IMR-90 (cell line): ENCODE data around the gene GTSE1. TPM values are rescaled to one million over a fixed set of nuclear protein-coding genes. Genes with fewer than 3 reads are reported as not detected.

Experiments used
- ATAC-seq: fragments of 200-7000 bp; cut with Tn5 transposase; 2 replicates; pipeline ENCODE4 v1.9.1; 2020; ENCODE audit warnings: low read depth, mild to moderate bottlenecking, moderate library complexity
- BruUV-seq: library from RNA; stranded (reverse); fragments of 400-500 nt; replicated peaks from 2 replicates; lab custom pipeline; 2021; lab: Mats Ljungman, UMichigan
- CTCF ChIA-PET: fragments of 300-600 bp; formaldehyde crosslinking; extraction: SDS; loops from one replicate; lab custom pipeline; 2021; ENCODE audit warnings: antibody characterized with exemption; lab: Yijun Ruan, JAX
- POLR2A ChIA-PET: fragments of 300-600 bp; sonication (Branson Sonifier 250); formaldehyde crosslinking; loops from one replicate; lab custom pipeline; 2022; ENCODE audit warnings: antibody characterized with exemption; ENCODE audit not compliant: unreplicated experiment; lab: Charles Lee
- DNase-seq: peaks from one replicate; pipeline ENCODE4 v3.0.0; 2013
- H2AFZ ChIP-seq: replicated peaks from 2 replicates; pipeline ENCODE3; 2013; ENCODE audit warnings: low read length, mild to moderate bottlenecking; ENCODE audit not compliant: poor library complexity
- H2AK5ac ChIP-seq: 2 replicates; pipeline ENCODE4 v1.6.1; 2013; ENCODE audit warnings: low read depth, low read length, inconsistent platforms
- H2AK9ac ChIP-seq: replicated peaks from 2 replicates; pipeline ENCODE3; 2013; ENCODE audit warnings: mild to moderate bottlenecking, low read depth, low read length, moderate library complexity; ENCODE audit not compliant: poor library complexity
- H2BK120ac ChIP-seq: 2 replicates; pipeline ENCODE4 v1.6.1; 2013; ENCODE audit warnings: low read depth, low read length, inconsistent platforms
- H2BK15ac ChIP-seq: 3 replicates; pipeline ENCODE4 v1.6.1; 2013; ENCODE audit warnings: low read depth, low read length, inconsistent platforms
- H2BK20ac ChIP-seq: 2 replicates; pipeline ENCODE4 v1.6.1; 2013; ENCODE audit warnings: low read depth, mild to moderate bottlenecking, inconsistent platforms, low read length, moderate library complexity
- H2BK5ac ChIP-seq: 2 replicates; pipeline ENCODE4 v1.6.1; 2013; ENCODE audit warnings: mild to moderate bottlenecking, low read depth, low read length, inconsistent platforms; ENCODE audit not compliant: poor library complexity, severe bottlenecking
- H3K14ac ChIP-seq: replicated peaks from 2 replicates; pipeline ENCODE4 v1.6.1; 2013; ENCODE audit warnings: low read depth, low read length, inconsistent platforms
- H3K18ac ChIP-seq: 2 replicates; pipeline ENCODE4 v1.6.1; 2013; ENCODE audit warnings: low read depth, low read length, control low read depth
- H3K23ac ChIP-seq: 2 replicates; pipeline ENCODE4 v1.6.1; 2013; ENCODE audit warnings: low read depth, low read length, inconsistent platforms
- H3K27ac ChIP-seq: 2 replicates; pipeline ENCODE4 v1.5.1; 2013; ENCODE audit warnings: mild to moderate bottlenecking, control low read depth, low read length; ENCODE audit not compliant: insufficient read depth
- H3K27me3 ChIP-seq: 2 replicates; pipeline ENCODE4 v1.6.1; 2013; ENCODE audit warnings: low read length; ENCODE audit not compliant: control insufficient read depth, insufficient read depth
- H3K36me3 ChIP-seq: 2 replicates; pipeline ENCODE4 v1.6.1; 2013; ENCODE audit warnings: low read length, mixed read lengths; ENCODE audit not compliant: control insufficient read depth, insufficient read depth
- H3K4ac ChIP-seq: 2 replicates; pipeline ENCODE4 v1.6.1; 2013; ENCODE audit warnings: low read depth, low read length, inconsistent platforms
- H3K4me1 ChIP-seq: 2 replicates; pipeline ENCODE4 v1.6.1; 2013; ENCODE audit warnings: low read length, mixed read lengths; ENCODE audit not compliant: control insufficient read depth, insufficient read depth
- H3K4me2 ChIP-seq: 2 replicates; pipeline ENCODE4 v1.6.1; 2013; ENCODE audit warnings: low read depth, mild to moderate bottlenecking, control low read depth, low read length, moderate library complexity
- H3K4me3 ChIP-seq: 2 replicates; pipeline ENCODE4 v1.5.1; 2013; ENCODE audit warnings: low read depth, mild to moderate bottlenecking, control low read depth, low read length, moderate library complexity; ENCODE audit not compliant: insufficient read depth
- H3K56ac ChIP-seq: 2 replicates; pipeline ENCODE4 v1.6.1; 2013; ENCODE audit warnings: low read length, inconsistent platforms; ENCODE audit not compliant: insufficient read depth; ENCODE audit errors: extremely low read depth
- H3K79me1 ChIP-seq, 2 experiments: 2 replicates each; pipeline ENCODE4 v1.6.1; 2013; ENCODE audit warnings: low read length in 2 of 2, inconsistent platforms in 1 of 2, low read depth in 1 of 2
- H3K9ac ChIP-seq: 2 replicates; pipeline ENCODE4 v1.6.1; 2013; ENCODE audit warnings: low read depth, low read length, control low read depth
- H3K9me1 ChIP-seq: 2 replicates; pipeline ENCODE4 v1.6.1; 2013; ENCODE audit warnings: low read length, inconsistent platforms; ENCODE audit not compliant: insufficient read depth
- H3K9me3 ChIP-seq: 2 replicates; pipeline ENCODE4 v1.6.1; 2013; ENCODE audit warnings: low read length; ENCODE audit not compliant: control insufficient read depth, insufficient read depth
- H4K20me1 ChIP-seq: 2 replicates; pipeline ENCODE4 v1.6.1; 2013; ENCODE audit warnings: low read length, inconsistent platforms; ENCODE audit not compliant: insufficient read depth
- H4K5ac ChIP-seq: 2 replicates; pipeline ENCODE4 v1.6.1; 2013; ENCODE audit warnings: mild to moderate bottlenecking, low read depth, low read length, control low read depth
- H4K8ac ChIP-seq, 2 experiments: 2 replicates each; pipeline ENCODE4 v1.6.1; 2013; ENCODE audit warnings: low read depth in 2 of 2, low read length in 2 of 2, control low read depth in 1 of 2, inconsistent platforms in 1 of 2
- H4K91ac ChIP-seq: 2 replicates; pipeline ENCODE4 v1.6.1; 2013; ENCODE audit warnings: low read depth, low read length, inconsistent platforms; ENCODE audit not compliant: insufficient read depth
- BHLHE40 ChIP-seq: fragments of 150-350 bp; IDR thresholded peaks from 2 replicates; pipeline ENCODE4 v1.6.1; 2016; ENCODE audit warnings: mild to moderate bottlenecking, low read depth, low read length
- CEBPB ChIP-seq: IDR thresholded peaks from 2 replicates; pipeline ENCODE4 v1.6.1; 2012; ENCODE audit warnings: low read depth, low read length, improper control_type of control experiment
- CHD1 ChIP-seq: IDR thresholded peaks from 2 replicates; pipeline ENCODE4 v1.6.1; 2012; ENCODE audit warnings: low read depth, low read length, improper control_type of control experiment
- CTCF ChIP-seq: conservative IDR thresholded peaks from 2 replicates; pipeline ENCODE4 v1.5.1; 2012; ENCODE audit warnings: mild to moderate bottlenecking, low read depth, low read length, improper control_type of control experiment
- ELK1 ChIP-seq: fragments of 150-350 bp; IDR thresholded peaks from 2 replicates; pipeline ENCODE4 v1.6.1; 2016; ENCODE audit warnings: low read depth, mild to moderate bottlenecking, low read length, moderate library complexity, borderline replicate concordance
- FOS ChIP-seq: fragments of 150-350 bp; IDR thresholded peaks from 2 replicates; pipeline ENCODE4 v1.6.1; 2016; ENCODE audit warnings: low read depth, low read length
- MAFK ChIP-seq: IDR thresholded peaks from 2 replicates; pipeline ENCODE4 v1.6.1; 2012; ENCODE audit warnings: low read depth, low read length, improper control_type of control experiment
- MAZ ChIP-seq: IDR thresholded peaks from 2 replicates; pipeline ENCODE4 v1.6.1; 2012; ENCODE audit warnings: low read depth, mild to moderate bottlenecking, low read length, improper control_type of control experiment, moderate library complexity, borderline replicate concordance
- MXI1 ChIP-seq: IDR thresholded peaks from 2 replicates; pipeline ENCODE4 v1.6.1; 2012; ENCODE audit warnings: low read depth, mild to moderate bottlenecking, low read length, moderate library complexity, borderline replicate concordance
- NFE2L2 ChIP-seq: fragments of 150-350 bp; IDR thresholded peaks from 2 replicates; pipeline ENCODE4 v1.6.1; 2016; ENCODE audit warnings: low read depth, mild to moderate bottlenecking, low read length
- POLR2A ChIP-seq: IDR thresholded peaks from 2 replicates; pipeline ENCODE4 v1.6.1; 2012; ENCODE audit warnings: mild to moderate bottlenecking, low read depth, low read length
- RAD21 ChIP-seq: IDR thresholded peaks from 2 replicates; pipeline ENCODE4 v1.6.1; 2012; ENCODE audit warnings: low read length, improper control_type of control experiment
- RCOR1 ChIP-seq: IDR thresholded peaks from 2 replicates; pipeline ENCODE4 v1.6.1; 2012; ENCODE audit warnings: mild to moderate bottlenecking, low read length, improper control_type of control experiment; ENCODE audit not compliant: insufficient replicate concordance
- RFX5 ChIP-seq: IDR thresholded peaks from 2 replicates; pipeline ENCODE4 v1.8.0; 2012; ENCODE audit warnings: low read depth, mild to moderate bottlenecking, low read length, moderate library complexity
- SMC3 ChIP-seq: fragments of 150-350 bp; IDR thresholded peaks from 2 replicates; pipeline ENCODE4 v1.6.1; 2016; ENCODE audit warnings: low read depth, mild to moderate bottlenecking, antibody characterized with exemption, low read length, moderate library complexity
- USF2 ChIP-seq: fragments of 150-350 bp; IDR thresholded peaks from 2 replicates; pipeline ENCODE4 v1.6.1; 2017; ENCODE audit warnings: mild to moderate bottlenecking, antibody characterized with exemption, low read length, low read depth
- WGBS, 2 experiments: methylation state at CpG; one replicate each; pipeline versions ENCODE4 v1.1.5 to v1.1.7; 2013; ENCODE audit warnings: missing lambda C conversion rate in 2 of 2; ENCODE audit not compliant: insufficient read length in 1 of 2; ENCODE audit errors: extremely low coverage in 2 of 2; 5-methylcytosine and 5-hydroxymethylcytosine counted together
- dilution Hi-C: fragments of 300-500 bp; cut with HindIII; formaldehyde crosslinking; loops from one replicate; pipeline ENCODE4 v1.14.3; 2018; ENCODE audit warnings: low sequenced_read_pairs; ENCODE audit not compliant: unreplicated experiment
- in situ Hi-C: fragments of 300-500 bp; cut with MboI; formaldehyde crosslinking; loops from 3 replicates; pipeline ENCODE4 v1.14.3; 2019; ENCODE audit warnings: low sequenced_read_pairs, inconsistent platforms, mixed read lengths
- intact Hi-C: fragments of 100-400 bp; cut with micrococcal nuclease; formaldehyde crosslinking; loops from 2 replicates; pipeline ENCODE4 v1.10.0; 2022
- polyA plus RNA-seq, 3 experiments: library from polyadenylated mRNA; depleted of rRNA; stranded (reverse); fragments of >200 nt; gene quantifications; 2 replicates each; pipeline ENCODE4 v1.2.3, GENCODE V29; 2012; ENCODE audit warnings: low replicate concordance in 1 of 3
- total RNA-seq: library from RNA; depleted of rRNA; stranded (reverse); fragments of >200 nt; gene quantifications from 2 replicates; pipeline ENCODE4 v1.2.3, GENCODE V29; 2012

The GTSE1 gene
- total and polyA plus RNA-seq, 2 of the 4 experiments (the other 2 are of a cell fraction): 5.9 to 17.1 TPM

- H3K14ac ChIP-seq: no peak overlapping the region
- H3K18ac ChIP-seq: no peak overlapping the region
- intact Hi-C loops (no loop called here), in situ Hi-C loops (no loop called here), dilution Hi-C loops (no loop called here)
- no peak overlapping the region for H3K4ac ChIP-seq
- no peak overlapping the region for H4K91ac ChIP-seq
- H3K9me1 ChIP-seq: no peaks in the 10 kb centered on the region
- peaks cover 5% of the 10 kb centered on the region; the same call in 1 of the 2 replicates for H3K27me3 ChIP-seq
- no peak overlapping the region for H4K5ac ChIP-seq
- no peaks in the 10 kb centered on the region for H4K20me1 ChIP-seq
- DNase-seq: no peak
- H2BK5ac ChIP-seq: no peak overlapping the region
- WGBS, 2 experiments: 58% methylated on average over 11 of the region's 35 CpGs; no CpG with 5 or more reads in 1 of the 2 experiments
- TF ChIP-seq ELK1 (no peak), RAD21 (no peak), RFX5 (no peak), USF2 (no peak), SMC3 (no peak), MXI1 (no peak), CHD1 (no peak), NFE2L2 (no peak), CTCF (no peak), RCOR1 (no peak), MAFK (no peak), CEBPB (no peak), BHLHE40 (no peak), FOS (no peak), MAZ (no peak), POLR2A (no peak)
- ChIA-PET POLR2A (no interaction called here), CTCF (no interaction called here)
- ATAC-seq: no peak
- H2BK120ac ChIP-seq: no peak overlapping the region
- H2AK5ac ChIP-seq: no peak overlapping the region
- no peak overlapping the region for H2BK15ac ChIP-seq
- no peak overlapping the region for H3K23ac ChIP-seq
- no peak overlapping the region for H2AK9ac ChIP-seq
- H3K4me3 ChIP-seq: no peak overlapping the region
- H3K4me2 ChIP-seq: no peak overlapping the region
- no peaks in the 10 kb centered on the region for H3K9me3 ChIP-seq
- no peak overlapping the region for H2BK20ac ChIP-seq
- peaks cover 2% of the 10 kb centered on the region; the same call in 1 of the 2 replicates for H3K36me3 ChIP-seq
- no peaks in the 10 kb centered on the region for H3K79me1 ChIP-seq
- no TSS peak for BruUV-seq
- no peak overlapping the region for H3K27ac ChIP-seq
- H3K9ac ChIP-seq: no peak overlapping the region
- H2AFZ ChIP-seq: no peak overlapping the region
- no peak overlapping the region for H4K8ac ChIP-seq
- no peaks in the 10 kb centered on the region for H3K4me1 ChIP-seq
- no peak overlapping the region for H3K56ac ChIP-seq
Measured at GRCh38 chr22:46363611-46364321, 67.1 kb downstream of the GTSE1 start.
